NK-92 (cell line): ENCODE results near the gene CACNA1I.

Experiments
- DNase-seq: peaks from one replicate; lab custom pipeline; 2025; ENCODE audit not compliant: unreplicated experiment; lab: John Stamatoyannopoulos, UW

The CACNA1I gene

GRCh38 chr22:39664485-39665200, 94.1 kb downstream of the CACNA1I start:
- no peak for DNase-seq

- no peak for DNase-seq
These were observed 94.7 kb downstream of the CACNA1I start for GRCh38 chr22:39665229-39665628.

- DNase-seq = no peak
These were observed 95.3 kb downstream of the CACNA1I start for GRCh38 chr22:39665661-39666431.

- no peak for DNase-seq
These were observed 95.9 kb downstream of the CACNA1I start for GRCh38 chr22:39666495-39666894.

GRCh38 chr22:39666926-39667325, 96.4 kb downstream of the CACNA1I start:
- DNase-seq = no peak

GRCh38 chr22:39669432-39669831, 98.9 kb downstream of the CACNA1I start:
- DNase-seq = no peak

GRCh38 chr22:39671936-39672335, 101.4 kb downstream of the CACNA1I start:
- no peak for DNase-seq

GRCh38 chr22:39674536-39674935, 104.0 kb downstream of the CACNA1I start:
- DNase-seq = no peak

GRCh38 chr22:39675947-39676346, 105.4 kb downstream of the CACNA1I start:
- no peak for DNase-seq

GRCh38 chr22:39677967-39678366, 107.4 kb downstream of the CACNA1I start:
- DNase-seq = no peak

- DNase-seq = no peak
These were observed 108.4 kb downstream of the CACNA1I start for GRCh38 chr22:39678862-39679490.

GRCh38 chr22:39679652-39680051, 109.1 kb downstream of the CACNA1I start:
- DNase-seq = no peak

GRCh38 chr22:39680486-39680885, 109.9 kb downstream of the CACNA1I start:
- no peak for DNase-seq

- no peak for DNase-seq
These were observed 110.7 kb downstream of the CACNA1I start for GRCh38 chr22:39681038-39681861.

GRCh38 chr22:39682994-39683393, 112.4 kb downstream of the CACNA1I start:
- DNase-seq = no peak

- no peak for DNase-seq
These were observed 113.1 kb downstream of the CACNA1I start for GRCh38 chr22:39683639-39684038.

- no peak for DNase-seq
These were observed 114.2 kb downstream of the CACNA1I start for GRCh38 chr22:39684702-39685281.

GRCh38 chr22:39685336-39686177, 115.0 kb downstream of the CACNA1I start:
- no peak for DNase-seq

GRCh38 chr22:39686178-39686620, 115.6 kb downstream of the CACNA1I start:
- no peak for DNase-seq
